HG03135 (cell line): ENCODE data around the gene HADHB.
"Not testable (repeated sequence)": the region's sequence is repeated elsewhere in the genome, so short reads cannot be mapped to it uniquely, and the experiment has no call there.

Experiments
- ATAC-seq: cut with Tn5 transposase; IDR thresholded peaks from one replicate; pipeline ENCODE4 v1.9.1; 2021; ENCODE audit warnings: mild to moderate bottlenecking, moderate library complexity; ENCODE audit not compliant: unreplicated experiment

Gene HADHB

GRCh38 chr2:26290001-26290400 lies 45.3 kb downstream of the HADHB start:
- ATAC-seq: no peak

GRCh38 chr2:26292646-26293045 lies 47.9 kb downstream of the HADHB start:
- no peak for ATAC-seq

GRCh38 chr2:26295511-26295910 lies 50.8 kb downstream of the HADHB start:
- no peak for ATAC-seq

DNA sequence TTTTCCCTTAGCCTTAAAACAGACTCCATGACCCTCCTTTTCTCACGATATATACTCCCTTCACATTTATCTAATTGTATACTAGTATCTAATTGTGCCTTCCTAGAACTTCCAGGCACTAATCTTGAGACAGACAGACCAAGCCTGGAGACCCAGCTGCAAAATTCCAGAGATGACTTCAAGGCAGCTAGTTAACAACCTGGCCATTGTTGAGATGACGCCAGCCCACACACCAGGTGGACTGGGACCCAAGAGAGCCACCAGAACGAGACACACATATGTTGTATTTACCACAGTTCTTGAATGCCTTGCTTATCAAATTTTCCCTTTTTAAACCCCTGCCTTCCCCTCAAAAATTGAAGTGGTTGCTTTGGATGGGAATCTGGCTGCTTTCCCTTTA lies 52.3 kb downstream of the HADHB start:
- ATAC-seq: no peak

GRCh38 chr2:26298286-26298637 lies 53.5 kb downstream of the HADHB start:
- ATAC-seq: no peak

GRCh38 chr2:26298638-26299393 lies 54.1 kb downstream of the HADHB start:
- ATAC-seq: no peak

- no peak for ATAC-seq
Observed at GRCh38 chr2:26299471-26300101, 54.8 kb downstream of the HADHB start.

GRCh38 chr2:26300234-26300925 lies 55.6 kb downstream of the HADHB start:
- ATAC-seq: no peak

- no peak for ATAC-seq
Observed at GRCh38 chr2:26302846-26303245, 58.1 kb downstream of the HADHB start.

DNA sequence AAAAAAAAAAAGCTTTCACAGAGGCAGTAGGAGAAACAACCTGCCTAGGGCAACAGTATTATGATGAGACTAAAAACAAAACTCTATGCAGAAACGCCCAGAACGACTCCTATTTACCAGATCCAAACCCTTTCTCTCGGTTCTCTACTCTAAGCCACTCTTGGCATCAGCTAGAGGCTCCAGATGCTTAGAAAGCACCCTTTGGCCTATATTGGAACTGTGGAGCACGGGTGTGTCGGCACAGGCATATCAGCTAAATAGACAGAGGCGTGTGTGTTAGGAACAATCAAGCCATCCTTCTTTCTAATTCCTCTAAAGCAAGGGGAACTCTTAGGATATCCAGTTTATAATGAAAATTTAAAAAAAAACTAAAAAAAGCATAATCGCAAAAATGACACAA lies 60.4 kb downstream of the HADHB start:
- ATAC-seq: not testable (repeated sequence)

GRCh38 chr2:26305540-26305939 lies 60.8 kb downstream of the HADHB start:
- no peak for ATAC-seq

DNA sequence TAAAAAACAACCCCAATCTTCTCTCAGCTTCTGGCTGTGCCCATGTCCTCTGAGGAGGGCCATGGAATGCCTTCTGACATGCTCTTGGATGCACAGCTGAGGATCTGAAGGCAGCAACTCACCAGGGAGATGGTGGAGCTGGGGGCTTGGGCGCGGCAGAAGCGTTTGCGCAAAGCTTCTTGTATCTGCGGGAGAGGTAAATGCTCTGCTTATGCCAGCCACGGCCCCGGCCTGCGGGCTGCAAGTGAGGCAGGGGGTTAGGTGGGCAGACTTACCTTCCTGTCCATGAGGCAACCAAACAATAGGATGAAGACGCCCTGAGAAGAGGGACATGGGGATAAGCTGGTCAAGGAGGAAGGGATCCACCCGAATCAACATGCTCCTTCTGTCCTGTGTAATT lies 65.2 kb downstream of the HADHB start:
- ATAC-seq: no peak

GRCh38 chr2:26312471-26312870 lies 67.7 kb downstream of the HADHB start:
- no peak for ATAC-seq

DNA sequence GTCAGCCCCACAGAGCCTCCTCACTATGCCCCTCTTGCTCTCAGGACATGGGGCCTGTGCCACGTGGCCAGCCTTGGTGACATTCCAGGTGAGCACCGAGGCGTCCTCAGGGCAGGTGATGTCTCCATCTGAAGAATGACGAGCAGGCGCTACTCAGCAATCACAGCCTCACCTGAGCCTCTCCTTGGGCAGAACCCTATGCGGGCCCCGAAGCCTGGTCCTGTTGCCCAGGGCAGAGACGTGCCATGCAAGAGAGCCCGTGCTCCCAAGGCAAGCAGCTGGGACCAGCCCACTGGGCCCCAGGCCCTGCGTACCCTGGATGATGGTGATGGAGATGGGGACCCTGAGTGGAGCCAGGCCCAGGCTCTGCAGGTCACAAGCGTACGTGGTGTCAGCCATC lies 68.7 kb downstream of the HADHB start:
- no peak for ATAC-seq

- no peak for ATAC-seq
Observed at GRCh38 chr2:26314243-26314642, 69.5 kb downstream of the HADHB start.

- no peak for ATAC-seq
Observed at GRCh38 chr2:26316041-26316440, 71.3 kb downstream of the HADHB start.

DNA sequence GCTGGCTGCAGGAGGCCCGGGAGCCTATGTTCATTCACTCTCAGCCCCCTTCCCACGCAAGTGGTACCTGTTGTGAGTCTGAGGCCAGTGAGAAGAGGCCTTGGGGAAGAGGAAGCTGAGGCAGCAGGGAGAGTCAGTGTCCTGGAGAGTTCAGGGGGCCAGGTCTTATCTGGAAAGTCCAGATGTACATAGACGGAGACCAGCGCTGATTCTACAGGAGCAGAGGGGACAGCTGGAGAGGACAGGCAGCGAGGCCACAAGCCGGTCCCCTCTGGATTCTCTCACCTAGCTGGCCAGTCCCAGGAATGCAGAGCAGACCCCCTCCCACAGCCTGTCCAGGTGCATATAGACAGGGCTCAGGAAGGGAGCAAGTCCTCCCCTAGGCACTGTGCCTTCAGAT lies 72.1 kb downstream of the HADHB start:
- ATAC-seq: no peak

- no peak for ATAC-seq
Observed at GRCh38 chr2:26317377-26318105, 72.8 kb downstream of the HADHB start.

GRCh38 chr2:26318950-26319349 lies 74.2 kb downstream of the HADHB start:
- no peak for ATAC-seq

GRCh38 chr2:26324479-26324878 lies 79.7 kb downstream of the HADHB start:
- ATAC-seq: not testable (repeated sequence)

DNA sequence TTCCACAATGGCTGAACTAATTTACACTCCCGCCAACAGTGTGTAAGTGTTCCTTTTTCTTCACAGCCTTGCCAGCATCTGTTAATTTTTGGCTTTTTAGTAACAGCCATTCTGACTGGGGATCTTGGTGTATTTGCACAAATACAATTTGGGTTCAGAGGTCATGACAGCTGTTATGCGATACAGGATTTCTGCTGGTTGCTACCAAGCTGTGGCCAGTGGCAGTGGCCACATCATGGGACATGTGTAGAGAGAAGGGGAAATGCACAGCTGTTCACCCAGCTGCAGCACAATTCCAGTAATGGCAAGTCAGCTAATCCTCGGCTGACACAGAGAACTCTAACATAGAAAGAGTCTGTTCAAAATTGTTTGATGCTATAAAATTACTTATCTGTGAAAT lies 80.2 kb downstream of the HADHB start:
- no peak for ATAC-seq

DNA sequence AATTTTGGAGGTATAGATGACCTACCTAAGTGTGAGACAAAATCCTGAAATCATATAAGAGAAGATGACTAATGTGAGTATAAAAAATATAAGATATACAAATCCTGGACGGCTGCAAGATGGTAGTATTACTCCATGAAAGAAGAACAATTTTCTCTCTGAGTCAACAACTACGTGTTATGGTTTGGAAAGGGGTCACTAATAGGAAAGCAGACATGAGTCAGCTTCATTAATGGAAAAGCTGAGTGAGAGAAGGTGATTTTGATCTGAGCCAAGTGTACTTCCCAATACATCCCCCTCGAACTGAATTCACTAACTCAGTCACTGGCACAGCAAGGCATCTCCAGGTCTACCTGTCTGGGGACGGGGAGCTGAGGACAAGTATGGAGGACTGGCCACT lies 81.1 kb downstream of the HADHB start:
- ATAC-seq: no peak
